Measurements from ENCODE around the gene KCNJ3. TPM values are rescaled to one million over a fixed set of nuclear protein-coding genes. Genes with fewer than 3 reads are reported as not detected.

Gene KCNJ3
- total RNA-seq, 1 experiment from 2014 or later, result 0.21 TPM

DNA sequence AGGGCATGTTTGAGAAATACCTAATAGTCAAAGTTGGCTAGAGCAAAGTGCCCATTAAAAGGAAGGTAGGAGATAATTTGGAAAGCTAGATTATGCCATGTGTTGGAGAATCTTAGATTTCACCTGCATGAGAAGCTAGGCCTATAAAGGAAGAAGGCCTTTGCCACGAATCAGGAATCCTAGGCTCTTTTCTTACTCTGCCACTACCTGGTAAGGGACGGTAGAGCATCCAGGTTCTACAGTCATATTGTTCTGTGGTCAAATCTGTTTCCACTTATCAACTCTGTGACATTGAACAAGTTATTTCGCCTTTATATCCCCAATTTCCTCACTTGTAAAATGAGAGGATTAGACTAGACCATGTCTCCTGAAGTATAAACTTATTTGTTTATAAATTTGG, 3.6 kb upstream of the KCNJ3 start:
- ChIA-PET CTCF (no interaction called here), POLR2A (no interaction called here)
- H3K4me1 ChIP-seq (ENCODE audit: control insufficient read depth, insufficient read depth, low read length), result no peaks in the 10 kb centered on the region
- no peak for TF ChIP-seq SIN3A (IDR thresholded peaks at IDR 0.05; ENCODE audit: borderline replicate concordance, insufficient read depth, low read depth, low read length)
- no peak for TF ChIP-seq POLR2AphosphoS5 (IDR thresholded peaks at IDR 0.05; ENCODE audit: low read depth, low read length)
- TF ChIP-seq, protein P1, sequence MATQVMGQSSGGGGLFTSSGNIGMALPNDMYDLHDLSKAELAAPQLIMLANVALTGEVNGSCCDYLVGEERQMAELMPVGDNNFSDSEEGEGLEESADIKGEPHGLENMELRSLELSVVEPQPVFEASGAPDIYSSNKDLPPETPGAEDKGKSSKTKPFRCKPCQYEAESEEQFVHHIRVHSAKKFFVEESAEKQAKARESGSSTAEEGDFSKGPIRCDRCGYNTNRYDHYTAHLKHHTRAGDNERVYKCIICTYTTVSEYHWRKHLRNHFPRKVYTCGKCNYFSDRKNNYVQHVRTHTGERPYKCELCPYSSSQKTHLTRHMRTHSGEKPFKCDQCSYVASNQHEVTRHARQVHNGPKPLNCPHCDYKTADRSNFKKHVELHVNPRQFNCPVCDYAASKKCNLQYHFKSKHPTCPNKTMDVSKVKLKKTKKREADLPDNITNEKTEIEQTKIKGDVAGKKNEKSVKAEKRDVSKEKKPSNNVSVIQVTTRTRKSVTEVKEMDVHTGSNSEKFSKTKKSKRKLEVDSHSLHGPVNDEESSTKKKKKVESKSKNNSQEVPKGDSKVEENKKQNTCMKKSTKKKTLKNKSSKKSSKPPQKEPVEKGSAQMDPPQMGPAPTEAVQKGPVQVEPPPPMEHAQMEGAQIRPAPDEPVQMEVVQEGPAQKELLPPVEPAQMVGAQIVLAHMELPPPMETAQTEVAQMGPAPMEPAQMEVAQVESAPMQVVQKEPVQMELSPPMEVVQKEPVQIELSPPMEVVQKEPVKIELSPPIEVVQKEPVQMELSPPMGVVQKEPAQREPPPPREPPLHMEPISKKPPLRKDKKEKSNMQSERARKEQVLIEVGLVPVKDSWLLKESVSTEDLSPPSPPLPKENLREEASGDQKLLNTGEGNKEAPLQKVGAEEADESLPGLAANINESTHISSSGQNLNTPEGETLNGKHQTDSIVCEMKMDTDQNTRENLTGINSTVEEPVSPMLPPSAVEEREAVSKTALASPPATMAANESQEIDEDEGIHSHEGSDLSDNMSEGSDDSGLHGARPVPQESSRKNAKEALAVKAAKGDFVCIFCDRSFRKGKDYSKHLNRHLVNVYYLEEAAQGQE (IDR thresholded peaks at IDR 0.05; ENCODE audit: insufficient read depth in 1 of 2, low read depth in 2 of 2, low read length in 1 of 2), result no peak
- no peak overlapping the region for H3K4me3 ChIP-seq (ENCODE audit: low read depth in 2 of 2, low read length in 2 of 2)
- in situ Hi-C loops (cut with HindIII; ENCODE audit: low pct_unique_long_range_greater_than_20kb, low sequenced_read_pairs) (no loop called here), intact Hi-C loops (cut with micrococcal nuclease; ENCODE audit: unreplicated experiment) (no loop called here)
- H3K27ac ChIP-seq (ENCODE audit: low read length), result no peak overlapping the region
- H3K9me3 ChIP-seq (ENCODE audit: control insufficient read depth, insufficient read depth, low read depth, low read length), result no peaks in the 10 kb centered on the region
- H3K36me3 ChIP-seq (ENCODE audit: control insufficient read depth, insufficient read depth, low read length), result no peaks in the 10 kb centered on the region
- H3K27me3 ChIP-seq (ENCODE audit: control insufficient read depth, insufficient read depth, low read length), result 0 out of 2 replicates have a peak, but pooled peaks cover 4% of the 10 kb centered on the region
- BruUV-seq (replicated peaks), result no TSS peak
- DNase-seq (ENCODE audit: low read depth, low spot score), result no peak
- ATAC-seq, result no peak

DNA sequence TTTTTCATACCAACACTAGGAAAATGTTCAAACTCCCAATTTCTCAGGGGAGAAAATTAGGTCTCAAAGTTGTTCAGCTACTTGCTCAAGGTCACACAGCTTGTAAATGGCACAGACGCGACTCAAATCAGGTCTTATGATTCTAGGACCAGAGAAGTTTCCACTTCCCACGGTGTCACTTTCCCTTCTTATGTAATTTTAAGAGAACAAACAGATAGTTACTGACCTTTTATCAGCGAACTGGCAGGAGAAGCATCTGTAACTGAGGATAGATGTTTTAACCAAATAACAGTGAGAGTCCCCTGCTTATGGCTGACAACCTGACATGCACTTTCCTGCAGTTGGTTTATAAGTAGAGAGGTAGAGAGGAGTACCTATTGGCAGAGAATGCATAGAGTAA, 2.1 kb upstream of the KCNJ3 start:
- no peak for TF ChIP-seq SIN3A (IDR thresholded peaks at IDR 0.05; ENCODE audit: borderline replicate concordance, insufficient read depth, low read depth, low read length)
- TF ChIP-seq, protein P2, sequence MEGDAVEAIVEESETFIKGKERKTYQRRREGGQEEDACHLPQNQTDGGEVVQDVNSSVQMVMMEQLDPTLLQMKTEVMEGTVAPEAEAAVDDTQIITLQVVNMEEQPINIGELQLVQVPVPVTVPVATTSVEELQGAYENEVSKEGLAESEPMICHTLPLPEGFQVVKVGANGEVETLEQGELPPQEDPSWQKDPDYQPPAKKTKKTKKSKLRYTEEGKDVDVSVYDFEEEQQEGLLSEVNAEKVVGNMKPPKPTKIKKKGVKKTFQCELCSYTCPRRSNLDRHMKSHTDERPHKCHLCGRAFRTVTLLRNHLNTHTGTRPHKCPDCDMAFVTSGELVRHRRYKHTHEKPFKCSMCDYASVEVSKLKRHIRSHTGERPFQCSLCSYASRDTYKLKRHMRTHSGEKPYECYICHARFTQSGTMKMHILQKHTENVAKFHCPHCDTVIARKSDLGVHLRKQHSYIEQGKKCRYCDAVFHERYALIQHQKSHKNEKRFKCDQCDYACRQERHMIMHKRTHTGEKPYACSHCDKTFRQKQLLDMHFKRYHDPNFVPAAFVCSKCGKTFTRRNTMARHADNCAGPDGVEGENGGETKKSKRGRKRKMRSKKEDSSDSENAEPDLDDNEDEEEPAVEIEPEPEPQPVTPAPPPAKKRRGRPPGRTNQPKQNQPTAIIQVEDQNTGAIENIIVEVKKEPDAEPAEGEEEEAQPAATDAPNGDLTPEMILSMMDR (IDR thresholded peaks at IDR 0.05), result no peak
- TF ChIP-seq POLR2AphosphoS5 (IDR thresholded peaks at IDR 0.05; ENCODE audit: low read depth, low read length), result no peak
- TF ChIP-seq TCF7L2 (IDR thresholded peaks at IDR 0.05; ENCODE audit: low read depth, low read length), result no peak
- TF ChIP-seq, protein P1 (IDR thresholded peaks at IDR 0.05; ENCODE audit: insufficient read depth in 1 of 2, low read depth in 2 of 2, low read length in 1 of 2), result no peak
- POLR2A ChIA-PET, result no interaction called here
- in situ Hi-C loops (cut with HindIII; ENCODE audit: low pct_unique_long_range_greater_than_20kb, low sequenced_read_pairs) (no loop called here), intact Hi-C loops (cut with micrococcal nuclease; ENCODE audit: unreplicated experiment) (no loop called here)
- Histone ChIP-seq H3K27ac (ENCODE audit: low read length) (no peak overlapping the region), H3K9me3 (ENCODE audit: control insufficient read depth, insufficient read depth, low read depth, low read length) (no peaks in the 10 kb centered on the region), H3K27me3 (ENCODE audit: control insufficient read depth, insufficient read depth, low read length) (0 out of 2 replicates have a peak, but pooled peaks cover 4% of the 10 kb centered on the region), H3K4me3 (ENCODE audit: low read depth in 2 of 2, low read length in 2 of 2) (no peak overlapping the region), H3K36me3 (ENCODE audit: control insufficient read depth, insufficient read depth, low read length) (no peaks in the 10 kb centered on the region), H3K4me1 (ENCODE audit: control insufficient read depth, insufficient read depth, low read length) (no peaks in the 10 kb centered on the region)
- CTCF ChIA-PET, result no interaction called here
- DNase-seq (ENCODE audit: low read depth, low spot score) (no peak), ATAC-seq (no peak)
- no TSS peak for BruUV-seq (replicated peaks)
